HG03342 (cell line): ENCODE results near the gene GALNT3.

Experiments used
- ATAC-seq: cut with Tn5 transposase; IDR thresholded peaks from one replicate; pipeline ENCODE4 v1.9.1; 2021; ENCODE audit warnings: mild to moderate bottlenecking, moderate library complexity; ENCODE audit not compliant: unreplicated experiment

The GALNT3 gene

DNA sequence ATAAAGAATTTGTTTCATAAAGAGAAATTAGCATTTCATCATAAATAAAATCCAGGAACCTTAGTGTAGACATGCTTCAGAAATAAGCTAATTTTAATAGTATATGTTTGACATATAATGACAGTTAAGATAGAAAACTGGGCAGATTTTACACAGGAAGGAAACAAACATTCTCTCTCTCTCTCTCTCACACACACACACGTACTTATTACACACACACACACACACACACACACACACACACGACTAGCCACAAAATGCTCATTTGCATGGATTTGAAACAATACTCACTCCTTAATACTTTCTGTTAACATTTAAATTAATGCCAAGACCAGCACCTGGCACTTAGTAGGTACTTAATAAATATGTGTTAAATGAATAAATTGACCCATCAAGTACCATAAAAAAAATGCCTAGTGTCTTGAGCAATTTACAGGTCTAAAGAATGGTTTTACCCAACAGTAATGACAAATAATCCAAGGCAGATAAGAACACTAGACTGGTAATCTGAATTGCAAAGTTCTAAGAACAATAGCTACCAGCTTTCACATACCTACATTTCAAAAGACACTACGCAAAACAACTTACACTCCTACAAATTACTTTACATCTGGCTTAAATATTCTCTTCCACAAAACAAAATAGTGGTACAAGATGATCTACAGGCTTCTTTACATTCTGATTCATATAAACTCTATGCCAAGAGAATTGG lies 2.9 kb upstream of the GALNT3 start:
- ATAC-seq = no peak

- ATAC-seq = no peak
These were observed 2.1 kb upstream of the GALNT3 start for GRCh38 chr2:165796129-165796528.

DNA sequence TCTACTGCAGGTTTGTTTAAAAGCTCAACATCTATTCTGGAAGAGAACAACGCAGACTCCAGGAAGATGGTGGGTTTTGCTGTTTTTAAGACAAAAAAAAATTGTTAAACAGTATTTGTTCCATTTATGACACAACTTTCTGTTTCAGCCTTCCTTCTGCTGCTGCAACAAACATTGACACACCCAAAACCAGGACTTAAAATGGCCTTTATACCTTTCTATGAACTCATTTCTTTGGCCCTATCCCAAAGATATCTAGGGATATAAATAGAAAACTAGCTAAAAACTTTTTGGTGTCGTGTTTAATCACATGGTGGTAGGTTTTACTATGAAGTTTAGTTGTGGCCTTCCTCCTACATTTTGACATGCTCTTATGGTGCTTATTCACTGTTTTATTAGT lies 964 bp upstream of the GALNT3 start:
- peak; percentile 23 for ATAC-seq

DNA sequence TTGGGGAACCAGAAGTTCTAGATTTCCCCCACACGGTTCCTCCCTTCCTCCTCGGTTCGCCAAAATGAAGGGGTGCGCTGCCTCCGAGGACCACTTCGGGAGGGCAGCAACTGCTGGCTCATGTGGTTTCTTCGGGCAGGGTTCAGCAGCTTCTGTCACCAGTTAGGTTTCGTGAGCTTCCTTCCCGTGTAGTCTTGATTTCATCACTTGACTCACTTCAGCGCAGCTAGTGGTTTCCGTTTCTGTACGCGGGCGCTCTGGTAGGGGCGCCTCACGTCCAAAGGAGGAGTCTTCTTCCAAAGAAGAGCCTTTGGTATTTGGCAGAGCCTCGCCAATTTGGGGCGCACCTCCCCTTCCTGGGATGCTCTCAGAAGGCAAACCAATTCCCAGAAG lies 485 bp upstream of the GALNT3 start:
- peak; percentile 97 for ATAC-seq

DNA sequence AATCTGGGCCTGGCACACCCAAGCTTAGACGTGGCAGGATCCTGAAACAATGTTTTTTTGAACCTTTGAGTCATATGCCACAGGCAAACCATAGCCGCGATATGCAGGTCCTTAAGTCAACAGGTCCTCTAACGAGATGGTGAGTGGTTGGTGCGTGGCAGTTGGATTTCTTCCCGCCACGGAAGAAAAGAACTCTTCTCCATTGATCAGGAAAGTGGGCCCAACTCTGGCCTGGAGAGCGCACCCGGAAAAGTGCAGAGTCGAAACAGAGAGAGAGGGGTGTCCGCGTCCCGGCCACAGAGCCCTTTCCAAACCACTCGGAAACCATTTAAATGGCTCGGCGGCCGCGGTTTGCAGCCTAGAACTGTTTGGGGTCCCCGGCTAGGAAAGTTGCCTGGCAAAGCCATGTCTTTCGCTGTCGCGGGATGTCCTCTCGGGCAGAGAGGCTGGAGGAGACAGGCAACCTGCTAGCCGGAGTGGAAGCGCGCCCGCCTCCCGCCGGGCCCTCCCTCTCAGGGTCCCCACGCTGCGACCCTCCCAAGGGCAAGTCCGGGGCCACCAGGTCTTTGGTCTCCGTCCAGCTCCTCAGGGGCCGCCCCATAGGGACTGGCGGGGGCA lies 777 bp downstream of the GALNT3 start:
- peak; percentile 4 for ATAC-seq

- ATAC-seq = no peak
These were observed 2.0 kb downstream of the GALNT3 start for GRCh38 chr2:165792104-165792454.

DNA sequence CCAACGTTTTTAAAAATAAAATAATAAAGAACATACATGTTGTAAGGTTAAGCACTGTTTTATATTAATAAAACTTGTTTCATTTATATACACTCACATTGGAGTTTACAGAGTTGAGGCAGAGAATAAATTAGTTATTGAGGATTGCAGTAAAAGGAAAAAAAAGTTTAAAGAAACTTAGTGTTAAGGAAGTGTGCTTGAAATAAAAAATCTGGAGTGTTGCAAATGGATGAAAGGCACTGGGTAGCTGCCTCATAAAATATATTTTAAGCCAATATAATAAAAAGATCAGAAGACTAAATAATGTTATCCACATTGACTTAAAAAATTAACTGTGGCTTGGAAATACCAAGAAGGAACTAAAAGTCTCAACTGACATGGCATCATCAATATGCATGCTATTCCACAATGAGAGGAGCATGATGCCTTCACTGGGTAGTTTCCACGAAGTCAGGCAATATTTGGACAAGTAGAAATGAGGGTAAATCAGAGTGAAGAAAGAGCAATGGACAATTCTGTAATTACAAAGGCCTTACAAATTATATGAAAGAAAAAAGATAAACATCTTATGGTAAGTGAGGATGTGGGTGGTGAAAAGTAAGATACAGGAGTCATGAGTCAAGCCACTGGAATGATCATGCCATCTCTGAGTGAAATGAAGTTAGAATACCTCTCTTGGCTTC lies 2.5 kb downstream of the GALNT3 start:
- no peak for ATAC-seq

DNA sequence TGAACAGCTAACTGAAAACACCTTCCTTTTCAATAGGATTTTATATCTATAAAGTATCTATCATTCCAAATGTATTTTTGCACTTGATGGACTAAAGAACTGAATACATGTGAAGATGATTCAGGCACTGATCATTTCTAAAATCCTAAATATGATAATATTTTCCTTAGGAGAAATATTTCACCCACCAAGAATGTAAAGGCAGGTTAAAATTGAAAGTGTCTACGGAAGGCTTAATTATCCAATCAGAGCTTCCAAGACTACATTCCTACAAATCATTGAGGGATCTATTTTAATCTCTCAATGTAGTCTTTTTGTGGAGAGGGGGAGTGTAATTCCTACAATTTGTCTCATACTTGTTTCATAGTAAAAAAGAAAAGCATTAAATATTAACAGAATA lies 3.6 kb downstream of the GALNT3 start:
- ATAC-seq = no peak

DNA sequence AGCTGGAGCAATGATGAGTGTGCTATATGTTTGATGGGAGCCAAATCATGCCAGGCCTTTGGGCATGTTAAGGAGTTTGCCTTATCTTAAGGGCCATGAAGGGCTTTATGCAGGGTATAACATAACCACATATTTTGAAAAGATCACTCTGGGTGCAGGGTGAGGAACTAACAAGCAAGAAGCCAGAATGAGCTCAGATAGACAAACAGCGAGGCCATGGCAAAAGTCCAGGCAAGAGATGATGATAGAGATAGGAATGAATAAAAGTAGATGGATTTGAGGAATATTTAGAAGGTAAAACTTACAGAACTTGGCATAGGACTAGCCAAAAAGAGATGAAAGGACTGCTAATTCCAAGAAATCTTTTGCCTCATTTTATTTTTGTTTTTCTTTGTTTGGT lies 6.7 kb downstream of the GALNT3 start:
- no peak for ATAC-seq

- no peak for ATAC-seq
These were observed 14.3 kb downstream of the GALNT3 start for GRCh38 chr2:165779706-165780105.

DNA sequence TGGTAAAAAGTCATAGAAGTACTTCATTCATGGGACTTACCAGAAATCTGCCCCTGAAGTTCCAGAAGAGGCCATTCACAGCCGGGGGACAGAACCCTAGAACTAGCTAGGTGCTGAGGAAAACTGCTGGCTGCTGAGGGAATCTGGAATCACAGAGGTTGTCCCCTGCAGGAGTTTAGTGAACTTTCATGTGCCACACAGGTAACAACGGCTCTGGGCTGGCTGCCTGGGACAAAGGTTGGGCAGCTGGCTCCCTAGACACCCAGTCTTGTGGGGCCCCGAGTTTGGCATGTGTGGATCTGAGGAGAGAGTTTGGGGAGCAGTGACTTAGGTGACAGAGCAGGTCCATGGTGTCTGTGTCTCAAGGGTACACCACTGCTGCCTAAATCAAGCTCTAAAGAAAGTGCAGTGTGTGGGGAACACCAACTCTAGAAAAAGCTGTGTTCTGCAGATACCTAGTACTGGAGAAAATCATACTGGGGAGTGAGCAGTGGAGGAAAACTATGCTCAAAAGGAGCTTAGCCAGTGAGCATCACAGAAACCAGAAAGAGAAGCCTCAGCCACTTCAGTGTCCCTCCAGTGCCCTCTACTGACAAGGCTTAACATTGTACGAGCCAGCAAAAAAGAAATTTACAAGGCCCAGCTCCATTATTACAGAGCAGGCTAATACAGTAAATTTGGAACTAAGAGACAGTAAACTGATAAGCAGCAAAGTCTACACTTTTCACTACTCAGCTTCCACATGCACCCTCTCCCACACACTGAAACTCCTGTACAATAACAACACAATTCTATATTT lies 15.2 kb downstream of the GALNT3 start:
- ATAC-seq = peak; percentile 57

- no peak for ATAC-seq
These were observed 15.9 kb downstream of the GALNT3 start for GRCh38 chr2:165778187-165778556.

- ATAC-seq = no peak
These were observed 16.4 kb downstream of the GALNT3 start for GRCh38 chr2:165777522-165778186.

DNA sequence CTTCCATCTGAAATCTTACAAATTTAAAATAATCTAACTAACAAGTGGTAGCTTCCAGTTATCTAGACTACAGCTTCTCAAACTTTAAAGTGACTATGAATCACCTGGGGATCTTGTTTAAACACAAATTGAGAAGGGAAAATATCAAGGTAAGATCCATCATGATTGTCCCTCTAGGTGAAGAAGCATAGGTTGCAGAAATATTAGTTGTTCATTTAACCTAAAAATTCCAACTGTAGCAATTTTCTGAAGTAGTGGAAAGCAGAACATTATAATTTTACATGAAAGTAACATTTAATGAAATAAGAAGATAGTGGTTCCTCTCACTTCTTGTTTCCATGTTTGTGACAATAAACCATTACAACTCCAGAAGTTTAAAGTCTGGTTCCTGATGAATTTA lies 17.3 kb downstream of the GALNT3 start:
- ATAC-seq = no peak

- no peak for ATAC-seq
These were observed 18.0 kb downstream of the GALNT3 start for GRCh38 chr2:165776013-165776412.

DNA sequence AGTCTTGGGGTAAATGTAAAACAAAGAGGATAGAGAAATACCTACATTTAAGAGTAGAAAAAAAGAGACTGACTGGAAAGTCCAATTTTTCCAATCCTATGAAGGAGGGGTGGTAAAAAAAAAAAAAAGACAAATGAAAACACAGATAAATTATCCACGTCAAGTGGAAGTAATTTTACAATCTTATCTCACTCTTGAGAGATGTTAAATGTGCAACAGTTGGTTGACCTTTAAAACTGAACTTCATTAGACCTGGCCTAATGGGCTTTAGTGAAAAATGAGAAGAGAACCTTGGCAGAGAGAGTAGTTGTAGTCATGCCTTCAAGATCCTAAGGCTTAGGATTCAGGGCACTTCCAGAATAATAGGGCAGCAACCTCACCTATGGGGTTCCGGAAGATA lies 20.4 kb downstream of the GALNT3 start:
- ATAC-seq = no peak

DNA sequence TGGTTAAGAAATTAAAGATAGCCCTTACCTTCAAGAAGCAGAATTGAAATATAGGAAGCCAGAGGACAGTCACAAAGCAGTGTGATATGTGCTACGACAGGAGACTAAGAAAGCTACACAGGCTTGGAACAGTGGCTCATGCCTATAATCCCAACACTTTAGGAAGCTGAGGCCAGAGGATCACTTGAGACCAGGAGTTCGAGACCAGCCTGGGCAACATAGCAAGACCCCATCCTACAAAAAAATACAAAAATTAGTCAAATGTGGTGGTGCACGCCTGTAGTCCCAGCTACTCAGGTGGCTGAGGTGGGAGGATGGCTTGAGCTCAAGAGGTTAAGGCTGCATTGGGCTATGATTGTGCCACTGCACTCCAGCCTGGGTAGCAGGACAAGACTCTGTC lies 21.9 kb downstream of the GALNT3 start:
- ATAC-seq = no peak

GRCh38 chr2:165766326-165766927 lies 27.6 kb downstream of the GALNT3 start:
- ATAC-seq = no peak

- ATAC-seq = no peak
These were observed 31.3 kb downstream of the GALNT3 start for GRCh38 chr2:165762723-165763122.

- no peak for ATAC-seq
These were observed 36.0 kb downstream of the GALNT3 start for GRCh38 chr2:165757906-165758675.
